Progenitor cell of endocrine pancreas (in vitro differentiated cells): ENCODE measurements around the gene VWA2. TPM values are rescaled to one million over a fixed set of nuclear protein-coding genes. Genes with fewer than 3 reads are reported as not detected.

Experiments used
- DNase-seq: peaks from one replicate; pipeline ENCODE4 v3.0.0; 2021; ENCODE audit warnings: low spot score; ENCODE audit not compliant: unreplicated experiment
- H3K27ac Mint-ChIP-seq: 2 replicates; pipeline ENCODE4 v1.8.0; 2021; ENCODE audit warnings: mild to moderate bottlenecking, moderate library complexity, mixed read lengths
- H3K27me3 Mint-ChIP-seq: 2 replicates; pipeline ENCODE4 v1.8.0; 2021; ENCODE audit warnings: mixed read lengths
- H3K36me3 Mint-ChIP-seq: 2 replicates; pipeline ENCODE4 v1.8.0; 2022; ENCODE audit warnings: mixed read lengths; ENCODE audit not compliant: insufficient read depth
- H3K4me1 Mint-ChIP-seq: 2 replicates; pipeline ENCODE4 v1.8.0; 2021; ENCODE audit warnings: low read depth, mixed read lengths
- H3K4me3 Mint-ChIP-seq: 2 replicates; pipeline ENCODE4 v1.8.0; 2021; ENCODE audit warnings: low read depth, mild to moderate bottlenecking, moderate library complexity, mixed read lengths
- H3K9me3 Mint-ChIP-seq: 2 replicates; pipeline ENCODE4 v1.8.0; 2021; ENCODE audit warnings: low read depth, mixed read lengths
- total RNA-seq: library from RNA; stranded (reverse); gene quantifications from 2 replicates; pipeline ENCODE4 v1.2.1, GENCODE V29; 2021
- TF ChIP-seq, protein P1 (sequence below): fragments of 200-600 bp; sonication (generic); IDR thresholded peaks from one replicate; pipeline ENCODE4 v1.5.0; 2021; ENCODE audit warnings: antibody characterized with exemption, mild to moderate bottlenecking; ENCODE audit not compliant: unreplicated experiment

VWA2 gene
- total RNA-seq, 1 donor from 2014 or later: 12.4 TPM

DNA sequence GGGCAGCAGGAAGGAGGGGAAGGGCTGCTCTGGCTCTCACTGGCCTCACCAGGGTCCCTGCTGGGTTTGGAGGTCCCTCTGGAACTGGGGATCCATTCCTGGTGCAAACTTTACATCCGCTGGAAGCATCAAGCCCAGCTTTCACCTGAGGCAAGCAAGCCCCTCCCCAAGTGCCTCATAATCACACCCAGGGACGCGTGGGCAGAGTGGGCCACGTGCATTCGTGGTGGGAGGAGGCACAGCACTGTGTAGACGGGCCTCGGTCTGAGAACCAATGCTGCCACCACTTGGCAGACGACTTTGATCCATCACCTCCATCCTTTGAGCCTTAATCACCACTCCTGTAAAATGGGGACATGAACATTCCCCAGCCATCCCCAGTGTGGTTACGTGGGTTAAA is 74.1 kb downstream of the VWA2 start:
- no peak overlapping the region for H3K27ac Mint-ChIP-seq
- H3K4me1 Mint-ChIP-seq: peaks cover 2% of the 10 kb centered on the region
- DNase-seq: no peak
- H3K36me3 Mint-ChIP-seq: no peaks in the 10 kb centered on the region
- H3K4me3 Mint-ChIP-seq: no peak overlapping the region
- no peaks in the 10 kb centered on the region for H3K9me3 Mint-ChIP-seq
- peaks cover 26% of the 10 kb centered on the region for H3K27me3 Mint-ChIP-seq
- TF ChIP-seq, protein P1, sequence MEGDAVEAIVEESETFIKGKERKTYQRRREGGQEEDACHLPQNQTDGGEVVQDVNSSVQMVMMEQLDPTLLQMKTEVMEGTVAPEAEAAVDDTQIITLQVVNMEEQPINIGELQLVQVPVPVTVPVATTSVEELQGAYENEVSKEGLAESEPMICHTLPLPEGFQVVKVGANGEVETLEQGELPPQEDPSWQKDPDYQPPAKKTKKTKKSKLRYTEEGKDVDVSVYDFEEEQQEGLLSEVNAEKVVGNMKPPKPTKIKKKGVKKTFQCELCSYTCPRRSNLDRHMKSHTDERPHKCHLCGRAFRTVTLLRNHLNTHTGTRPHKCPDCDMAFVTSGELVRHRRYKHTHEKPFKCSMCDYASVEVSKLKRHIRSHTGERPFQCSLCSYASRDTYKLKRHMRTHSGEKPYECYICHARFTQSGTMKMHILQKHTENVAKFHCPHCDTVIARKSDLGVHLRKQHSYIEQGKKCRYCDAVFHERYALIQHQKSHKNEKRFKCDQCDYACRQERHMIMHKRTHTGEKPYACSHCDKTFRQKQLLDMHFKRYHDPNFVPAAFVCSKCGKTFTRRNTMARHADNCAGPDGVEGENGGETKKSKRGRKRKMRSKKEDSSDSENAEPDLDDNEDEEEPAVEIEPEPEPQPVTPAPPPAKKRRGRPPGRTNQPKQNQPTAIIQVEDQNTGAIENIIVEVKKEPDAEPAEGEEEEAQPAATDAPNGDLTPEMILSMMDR: no peak

DNA sequence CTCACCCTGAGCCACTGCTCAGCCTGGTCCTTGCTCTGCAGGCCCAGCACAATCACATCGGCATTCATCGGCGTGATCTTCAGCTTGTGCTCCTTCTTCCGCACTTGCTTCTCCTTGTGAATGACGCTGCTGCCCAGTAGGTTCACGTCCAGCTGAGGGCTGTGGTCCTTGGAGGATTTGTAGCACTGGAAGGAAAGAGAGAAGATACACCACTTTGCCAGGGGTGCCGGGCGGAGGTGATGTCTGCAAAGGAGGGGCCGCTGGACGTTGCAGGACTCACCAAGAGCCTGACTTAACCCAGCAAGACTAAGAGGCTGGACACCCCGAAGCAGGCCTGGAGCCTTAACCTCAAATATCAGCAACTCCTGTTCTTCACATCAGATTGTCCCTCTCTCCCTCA is 74.8 kb downstream of the VWA2 start:
- TF ChIP-seq, protein P1: no peak
- Mint-ChIP-seq H3K27ac (no peak overlapping the region), H3K4me3 (no peak overlapping the region), H3K4me1 (no peaks in the 10 kb centered on the region), H3K9me3 (no peaks in the 10 kb centered on the region), H3K27me3 (peaks cover 23% of the 10 kb centered on the region), H3K36me3 (no peaks in the 10 kb centered on the region)
- no peak for DNase-seq

DNA sequence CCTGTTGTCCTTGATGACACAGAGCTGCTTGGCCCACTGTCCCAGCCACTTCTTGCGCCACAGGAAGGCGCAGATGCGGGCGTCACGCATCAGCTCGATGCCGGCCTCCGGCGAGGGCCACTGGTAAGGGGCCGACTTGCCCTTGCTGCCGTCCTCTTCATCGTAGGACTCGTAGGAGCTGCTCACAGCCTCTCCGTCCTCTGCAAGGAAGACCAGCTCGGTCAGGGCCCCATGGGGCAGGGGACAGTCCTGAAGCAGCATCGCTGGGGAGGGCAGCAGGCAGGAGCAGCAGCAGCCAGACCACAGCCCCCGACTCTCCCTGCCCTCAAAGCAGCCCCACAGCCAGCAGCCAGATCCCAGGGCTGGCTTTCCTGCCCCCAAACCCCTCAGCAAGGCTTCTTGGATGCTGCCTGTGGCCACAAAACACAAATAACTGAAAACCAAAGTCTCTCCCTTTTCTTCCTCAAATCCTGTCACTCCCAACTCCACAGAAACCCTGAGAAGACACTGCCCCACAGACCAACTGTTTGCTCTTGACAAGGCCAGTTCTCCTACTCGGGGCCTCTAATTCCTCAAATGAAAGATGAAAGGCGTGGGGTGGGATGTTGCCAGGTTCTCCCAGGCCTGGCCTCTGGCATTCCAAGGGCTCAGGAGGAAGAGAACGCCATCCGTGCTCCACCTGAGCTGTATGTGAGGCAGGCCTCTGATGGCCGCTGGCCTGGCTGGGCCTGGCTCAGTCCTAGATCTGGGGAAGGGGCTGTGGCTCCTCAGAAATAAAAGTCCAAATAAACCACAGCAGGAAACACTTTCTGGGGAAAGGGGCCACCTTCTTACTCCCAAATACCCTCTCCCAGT is 76.7 kb downstream of the VWA2 start:
- Mint-ChIP-seq H3K9me3 (no peaks in the 10 kb centered on the region), H3K36me3 (no peaks in the 10 kb centered on the region), H3K4me3 (no peak overlapping the region), H3K27me3 (peaks cover 26% of the 10 kb centered on the region), H3K4me1 (no peaks in the 10 kb centered on the region), H3K27ac (no peak overlapping the region)
- no peak for DNase-seq
- TF ChIP-seq, protein P1: no peak

DNA sequence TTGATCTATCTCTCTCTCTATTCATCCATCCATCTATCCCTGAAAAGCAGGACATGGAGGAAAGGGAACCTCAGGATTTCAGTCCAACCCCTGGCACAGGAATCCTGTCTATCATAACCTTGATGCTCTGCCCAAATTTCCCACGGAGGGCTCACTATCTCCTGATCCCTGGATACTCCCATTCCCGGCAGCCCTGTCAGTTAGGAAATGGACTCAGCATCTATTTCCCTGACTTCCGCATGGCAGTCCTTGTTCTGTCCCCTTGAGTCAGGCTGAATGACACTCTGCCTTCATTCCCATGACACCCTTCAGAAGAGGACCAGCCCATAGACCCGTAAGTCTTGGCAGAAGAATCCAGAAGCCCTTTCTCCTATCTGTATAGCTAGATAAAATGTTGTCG is 77.7 kb downstream of the VWA2 start:
- DNase-seq: no peak
- no peaks in the 10 kb centered on the region for H3K4me1 Mint-ChIP-seq
- TF ChIP-seq, protein P1: no peak
- H3K27me3 Mint-ChIP-seq: peaks cover 27% of the 10 kb centered on the region
- no peak overlapping the region for H3K4me3 Mint-ChIP-seq
- H3K27ac Mint-ChIP-seq: no peak overlapping the region
- H3K36me3 Mint-ChIP-seq: no peaks in the 10 kb centered on the region
- H3K9me3 Mint-ChIP-seq: no peaks in the 10 kb centered on the region

DNA sequence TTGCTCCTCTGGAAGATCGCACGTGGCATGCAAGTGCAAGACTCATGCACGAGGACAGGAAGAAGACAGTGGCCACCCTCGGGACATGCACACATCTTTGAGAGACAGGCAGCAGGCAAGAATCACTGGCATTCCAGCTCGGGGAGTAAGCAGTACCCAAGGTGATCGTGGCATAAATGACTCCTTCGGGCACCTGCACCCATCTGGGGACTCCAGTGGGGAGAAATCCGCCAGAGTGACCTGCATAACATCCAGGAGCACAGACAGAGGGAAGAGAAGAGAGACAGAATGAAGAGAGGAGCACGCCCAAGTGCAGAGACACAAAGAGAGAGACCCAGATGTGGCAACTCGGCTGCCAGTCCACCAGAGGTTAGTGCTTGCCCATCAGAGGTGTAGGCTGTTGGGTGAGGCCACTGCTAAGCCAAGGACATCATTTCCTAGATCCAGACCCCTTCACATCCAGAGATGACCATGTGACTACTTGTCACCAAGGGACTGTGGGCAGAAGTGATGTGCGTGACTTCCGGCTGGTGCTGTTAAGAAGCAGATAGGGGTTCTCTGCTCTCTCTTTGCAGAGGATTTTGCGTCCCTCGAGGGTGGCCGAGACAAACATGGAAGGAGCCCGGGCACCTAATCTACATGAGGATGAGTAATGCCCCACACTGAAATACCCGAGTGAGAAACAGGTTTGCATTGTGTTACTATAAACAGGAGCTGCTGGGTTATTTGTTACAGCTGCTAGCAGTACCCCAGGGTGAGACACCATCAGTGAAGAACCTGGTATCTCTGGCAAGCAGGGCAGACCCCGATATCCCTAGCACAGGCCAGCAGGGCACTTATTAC is 80.6 kb downstream of the VWA2 start:
- no peak for DNase-seq
- Mint-ChIP-seq H3K9me3 (no peaks in the 10 kb centered on the region), H3K4me1 (peaks cover 4% of the 10 kb centered on the region), H3K27me3 (peaks cover 24% of the 10 kb centered on the region), H3K4me3 (no peak overlapping the region), H3K27ac (no peak overlapping the region), H3K36me3 (no peaks in the 10 kb centered on the region)
- TF ChIP-seq, protein P1: no peak
